HG02588 (cell line): ENCODE data around the gene CTNND1.

ENCODE experiments used
- ATAC-seq: cut with Tn5 transposase; IDR thresholded peaks from one replicate; pipeline ENCODE4 v1.9.1; 2021; ENCODE audit warnings: mild to moderate bottlenecking, moderate library complexity; ENCODE audit not compliant: unreplicated experiment

CTNND1 gene

DNA sequence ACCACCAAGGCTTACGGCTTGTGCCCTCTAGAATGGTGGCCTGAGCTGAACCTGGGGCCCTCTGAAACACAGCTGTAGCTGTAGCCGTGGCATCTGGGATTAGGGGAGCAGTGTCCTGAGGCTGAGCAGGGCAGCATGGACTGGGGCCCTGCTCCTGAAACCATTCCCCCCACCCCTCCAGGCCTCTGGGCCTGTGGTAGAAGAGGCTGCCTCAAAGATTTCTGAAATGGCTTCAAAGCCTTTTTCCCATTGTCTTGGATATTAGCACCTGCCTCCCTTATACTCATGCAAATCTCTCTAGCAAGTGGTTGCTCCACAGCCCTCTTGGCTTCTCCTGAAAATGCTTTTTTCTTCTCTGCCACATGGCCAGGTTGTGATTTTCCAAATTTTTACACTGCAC, 106.9 kb downstream of the CTNND1 start:
- no peak for ATAC-seq
